OCI-LY3 (cell line): ENCODE measurements around the gene LHB.

Source experiments
- EZH2phosphoT487 ChIP-seq: fragments of 200-600 bp; shearing (Covaris generic); IDR thresholded peaks from 2 replicates; pipeline ENCODE4 v1.6.1; 2018; ENCODE audit warnings: antibody characterized with exemption, mixed run types, low read depth
- TF ChIP-seq, protein P1 (sequence below): fragments of 200-600, 300-600 bp; sonication (generic); IDR thresholded peaks from 2 replicates; pipeline ENCODE4 v1.5.1; 2014; ENCODE audit warnings: antibody characterized with exemption, low read length, low read depth

- TF ChIP-seq EZH2phosphoT487, result no peak
- TF ChIP-seq, protein P1, sequence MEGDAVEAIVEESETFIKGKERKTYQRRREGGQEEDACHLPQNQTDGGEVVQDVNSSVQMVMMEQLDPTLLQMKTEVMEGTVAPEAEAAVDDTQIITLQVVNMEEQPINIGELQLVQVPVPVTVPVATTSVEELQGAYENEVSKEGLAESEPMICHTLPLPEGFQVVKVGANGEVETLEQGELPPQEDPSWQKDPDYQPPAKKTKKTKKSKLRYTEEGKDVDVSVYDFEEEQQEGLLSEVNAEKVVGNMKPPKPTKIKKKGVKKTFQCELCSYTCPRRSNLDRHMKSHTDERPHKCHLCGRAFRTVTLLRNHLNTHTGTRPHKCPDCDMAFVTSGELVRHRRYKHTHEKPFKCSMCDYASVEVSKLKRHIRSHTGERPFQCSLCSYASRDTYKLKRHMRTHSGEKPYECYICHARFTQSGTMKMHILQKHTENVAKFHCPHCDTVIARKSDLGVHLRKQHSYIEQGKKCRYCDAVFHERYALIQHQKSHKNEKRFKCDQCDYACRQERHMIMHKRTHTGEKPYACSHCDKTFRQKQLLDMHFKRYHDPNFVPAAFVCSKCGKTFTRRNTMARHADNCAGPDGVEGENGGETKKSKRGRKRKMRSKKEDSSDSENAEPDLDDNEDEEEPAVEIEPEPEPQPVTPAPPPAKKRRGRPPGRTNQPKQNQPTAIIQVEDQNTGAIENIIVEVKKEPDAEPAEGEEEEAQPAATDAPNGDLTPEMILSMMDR, result no peak
Observed at GRCh38 chr19:49019242-49019932, 2.5 kb upstream of the LHB start.
